Measurements from ENCODE around the gene DDR1.
"Not testable (repeated sequence)": the region's sequence is repeated elsewhere in the genome, so short reads cannot be mapped to it uniquely, and the experiment has no call there.

DDR1 gene

DNA sequence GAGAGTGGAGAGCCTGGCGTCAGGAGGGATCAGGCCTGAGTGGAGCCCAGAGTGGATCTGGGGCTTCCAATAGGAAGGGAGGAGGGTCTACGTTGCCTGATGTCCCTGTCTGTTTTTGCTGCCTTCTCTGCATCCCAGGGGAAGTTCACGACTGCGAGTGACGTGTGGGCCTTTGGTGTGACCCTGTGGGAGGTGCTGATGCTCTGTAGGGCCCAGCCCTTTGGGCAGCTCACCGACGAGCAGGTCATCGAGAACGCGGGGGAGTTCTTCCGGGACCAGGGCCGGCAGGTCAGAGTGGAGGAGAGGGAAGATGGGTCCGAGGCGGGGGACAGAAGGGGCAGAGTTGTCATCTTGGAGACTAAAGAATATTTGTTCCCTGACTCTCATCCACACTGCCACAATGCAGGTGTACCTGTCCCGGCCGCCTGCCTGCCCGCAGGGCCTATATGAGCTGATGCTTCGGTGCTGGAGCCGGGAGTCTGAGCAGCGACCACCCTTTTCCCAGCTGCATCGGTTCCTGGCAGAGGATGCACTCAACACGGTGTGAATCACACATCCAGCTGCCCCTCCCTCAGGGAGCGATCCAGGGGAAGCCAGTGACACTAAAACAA is 14.5 kb downstream of the DDR1 start:
- POLR2A ChIA-PET: no interaction called here
- no peak for DNase-seq (ENCODE audit: extremely low spot score)
- TF ChIP-seq, protein P1, sequence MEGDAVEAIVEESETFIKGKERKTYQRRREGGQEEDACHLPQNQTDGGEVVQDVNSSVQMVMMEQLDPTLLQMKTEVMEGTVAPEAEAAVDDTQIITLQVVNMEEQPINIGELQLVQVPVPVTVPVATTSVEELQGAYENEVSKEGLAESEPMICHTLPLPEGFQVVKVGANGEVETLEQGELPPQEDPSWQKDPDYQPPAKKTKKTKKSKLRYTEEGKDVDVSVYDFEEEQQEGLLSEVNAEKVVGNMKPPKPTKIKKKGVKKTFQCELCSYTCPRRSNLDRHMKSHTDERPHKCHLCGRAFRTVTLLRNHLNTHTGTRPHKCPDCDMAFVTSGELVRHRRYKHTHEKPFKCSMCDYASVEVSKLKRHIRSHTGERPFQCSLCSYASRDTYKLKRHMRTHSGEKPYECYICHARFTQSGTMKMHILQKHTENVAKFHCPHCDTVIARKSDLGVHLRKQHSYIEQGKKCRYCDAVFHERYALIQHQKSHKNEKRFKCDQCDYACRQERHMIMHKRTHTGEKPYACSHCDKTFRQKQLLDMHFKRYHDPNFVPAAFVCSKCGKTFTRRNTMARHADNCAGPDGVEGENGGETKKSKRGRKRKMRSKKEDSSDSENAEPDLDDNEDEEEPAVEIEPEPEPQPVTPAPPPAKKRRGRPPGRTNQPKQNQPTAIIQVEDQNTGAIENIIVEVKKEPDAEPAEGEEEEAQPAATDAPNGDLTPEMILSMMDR (IDR thresholded peaks at IDR 0.05; ENCODE audit: control extremely low read depth, extremely low read depth, low read depth, missing control alignments): no peak
- CTCF ChIA-PET: interaction anchor here (0.8 to 1.6 kb wide), 6 partner anchors 15 to 176 kb away, joined by 3 to 4 read pairs (median 3); partner anchors contain the start of gene VARS2

DNA sequence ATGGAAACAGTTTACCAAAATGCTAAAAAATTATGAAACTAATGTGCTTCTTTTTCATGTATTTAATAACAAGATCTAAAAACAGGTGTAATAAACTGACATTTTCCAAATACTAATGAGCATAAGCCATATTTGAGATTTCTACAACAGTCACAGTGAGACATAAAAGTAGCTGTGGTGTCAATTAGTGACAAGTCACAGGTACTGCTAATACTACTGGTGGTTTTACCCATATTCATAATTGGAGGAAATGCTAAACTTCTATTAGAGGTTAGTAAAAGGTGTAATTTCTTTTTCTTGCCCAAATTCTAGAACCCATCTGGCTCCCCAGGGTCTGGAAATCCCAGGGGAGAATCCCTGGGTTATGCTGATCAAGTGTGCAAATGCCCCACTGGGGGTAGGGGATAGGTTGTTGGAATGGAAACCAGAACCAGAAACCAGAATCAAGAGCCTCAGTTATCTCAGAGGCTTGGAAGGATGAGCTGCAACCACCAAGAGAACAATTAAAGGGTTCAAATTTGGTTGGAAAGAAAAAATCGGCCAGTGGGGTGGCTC is 16.6 kb downstream of the DDR1 start:
- ChIA-PET POLR2A (no interaction called here), CTCF (interaction anchor here (0.9 to 2.2 kb wide), 3 partner anchors 10 to 178 kb away, joined by 3 to 11 read pairs (median 3); partner anchors contain the start of gene VARS2)
- DNase-seq (ENCODE audit: extremely low spot score): no peak
- TF ChIP-seq, protein P1 (IDR thresholded peaks at IDR 0.05; ENCODE audit: control extremely low read depth, extremely low read depth, low read depth, missing control alignments): no peak

DNA sequence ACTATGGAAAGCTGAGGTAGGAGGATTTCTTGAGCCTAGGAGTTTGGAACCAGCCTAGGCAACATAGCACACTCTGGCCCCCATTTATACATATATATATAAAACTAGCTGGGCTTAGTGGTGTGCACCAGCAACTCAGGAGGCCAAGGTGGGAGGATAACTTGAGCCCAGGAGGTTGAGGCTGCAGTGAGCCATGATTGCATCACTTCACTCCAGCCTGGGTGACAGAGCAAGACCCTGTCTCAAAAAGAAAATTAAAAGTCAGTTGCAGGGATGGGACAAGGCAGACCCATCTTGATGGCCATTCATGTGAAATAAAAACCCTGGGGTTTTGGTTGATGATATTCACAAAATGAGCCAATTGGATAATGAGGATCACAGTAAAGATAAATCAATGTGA is 17.1 kb downstream of the DDR1 start:
- CTCF ChIA-PET: interaction anchor here (0.9 to 2.2 kb wide), 2 partner anchors 12 to 178 kb away, joined by 3 to 11 read pairs; partner anchors contain the start of gene VARS2
- POLR2A ChIA-PET: no interaction called here
- DNase-seq (ENCODE audit: extremely low spot score): no peak
- TF ChIP-seq, protein P1 (IDR thresholded peaks at IDR 0.05; ENCODE audit: control extremely low read depth, extremely low read depth, low read depth, missing control alignments): no peak

DNA sequence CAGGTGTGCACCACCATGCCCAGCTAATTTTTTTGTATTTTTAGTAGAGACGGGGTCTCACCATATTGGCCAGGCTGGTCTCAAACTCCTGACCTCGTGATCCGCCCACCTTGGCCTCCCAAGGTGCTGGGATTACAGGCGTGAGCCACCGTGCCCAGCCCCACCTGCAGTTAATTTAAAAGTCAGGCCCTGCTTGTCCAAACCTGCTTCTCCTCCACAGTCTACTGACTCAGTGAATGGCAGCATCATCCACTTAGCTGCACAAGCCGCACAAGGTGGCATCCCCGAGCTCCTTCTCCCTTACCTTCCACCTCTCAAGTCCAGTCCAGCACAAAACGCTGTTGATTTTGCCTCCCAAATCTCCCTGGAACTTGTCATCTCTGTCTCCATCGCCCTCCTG is 17.9 kb downstream of the DDR1 start:
- CTCF ChIA-PET: interaction anchor here (2.2 kb wide), 1 partner anchor 11 kb away, joined by 11 read pairs; the partner anchor contains the start of gene VARS2
- not testable (repeated sequence) for DNase-seq (ENCODE audit: extremely low spot score)
- POLR2A ChIA-PET: interaction anchor here (0.6 kb wide), 1 partner anchor 655 kb away, joined by 4 read pairs; no protein-coding TSS in a partner anchor

DNA sequence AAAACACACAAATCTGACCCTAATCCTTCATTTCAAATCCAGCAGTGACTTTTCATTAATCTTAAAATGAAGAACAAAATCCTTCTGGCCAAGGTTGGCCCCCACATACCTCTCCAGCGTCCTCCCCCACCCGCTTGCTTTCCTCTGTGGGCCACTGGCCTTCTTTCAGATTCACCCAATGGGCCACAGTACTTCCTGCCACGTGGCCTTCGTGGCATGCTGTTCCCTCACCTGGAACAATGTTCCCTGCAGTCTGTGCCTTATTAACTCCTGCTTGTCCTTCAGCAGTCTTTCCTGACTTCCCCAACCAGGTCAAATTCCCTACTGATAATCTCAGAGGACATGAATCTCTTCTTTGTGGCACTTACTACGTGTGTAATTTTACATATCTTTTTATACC is 18.4 kb downstream of the DDR1 start:
- CTCF ChIA-PET: interaction anchor here (2.2 kb wide), 1 partner anchor 10 kb away, joined by 11 read pairs; the partner anchor contains the start of gene VARS2
- TF ChIP-seq, protein P1 (IDR thresholded peaks at IDR 0.05; ENCODE audit: control extremely low read depth, extremely low read depth, low read depth, missing control alignments): no peak
- POLR2A ChIA-PET: interaction anchor here (0.6 kb wide), 1 partner anchor 1231 kb away, joined by 3 read pairs; no protein-coding TSS in a partner anchor
- no peak for DNase-seq (ENCODE audit: extremely low spot score)

DNA sequence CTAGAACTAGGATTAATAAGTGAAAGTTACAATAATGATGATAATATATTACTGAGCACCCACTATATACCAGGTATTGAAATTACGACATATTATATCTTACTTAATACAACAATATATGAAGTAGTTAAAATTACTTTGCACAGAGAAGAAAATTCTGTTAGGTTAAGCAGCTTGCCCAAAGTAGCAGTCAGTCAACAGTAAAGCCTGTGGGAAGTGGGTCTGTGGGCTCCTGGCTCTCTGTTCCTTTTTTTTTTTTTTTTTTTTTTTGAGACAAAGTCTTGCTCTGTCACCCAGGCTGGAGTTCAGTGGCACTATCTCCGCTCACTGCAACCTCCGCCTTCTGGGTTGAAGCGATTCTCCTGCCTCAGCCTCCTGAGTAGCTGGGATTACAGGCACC is 18.9 kb downstream of the DDR1 start:
- ChIA-PET CTCF (interaction anchor here (3.9 kb wide), 1 partner anchor 12 kb away, joined by 26 read pairs; the partner anchor contains the start of gene VARS2), POLR2A (interaction anchor here (0.6 to 0.9 kb wide), 2 partner anchors 595 to 1230 kb away, joined by 3 read pairs; partner anchors contain the start of gene MICB)
- no peak for DNase-seq (ENCODE audit: extremely low spot score)
- TF ChIP-seq, protein P1 (IDR thresholded peaks at IDR 0.05; ENCODE audit: control extremely low read depth, extremely low read depth, low read depth, missing control alignments): no peak

DNA sequence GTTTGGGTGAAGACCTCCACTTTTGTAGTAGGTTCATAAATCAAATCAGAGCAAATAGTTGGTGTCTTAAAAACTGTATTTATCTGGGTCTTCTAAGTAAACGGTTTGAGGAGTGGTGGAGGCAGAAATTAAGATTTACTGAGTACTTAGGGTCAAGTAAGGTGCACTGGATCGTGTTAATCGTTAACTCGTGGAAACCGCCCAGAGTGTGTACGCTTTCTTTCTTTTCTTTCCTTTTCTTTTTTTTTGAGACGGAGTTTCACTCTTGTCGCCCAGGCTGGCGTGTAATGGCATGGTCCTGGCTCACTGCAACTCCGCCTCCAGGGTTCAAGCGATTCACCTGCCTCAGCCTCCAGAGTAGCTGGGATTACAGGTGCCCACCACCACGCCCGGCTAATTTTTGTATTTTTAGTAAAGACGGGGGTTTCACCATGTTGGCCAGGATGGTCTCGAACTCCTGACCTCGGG is 23.0 kb downstream of the DDR1 start:
- POLR2A ChIA-PET; DNase-seq (ENCODE audit: extremely low spot score): not testable (repeated sequence)
- CTCF ChIA-PET: interaction anchor here (0.9 to 2.3 kb wide), 8 partner anchors 11 to 180 kb away, joined by 3 to 12 read pairs (median 3); no protein-coding TSS in a partner anchor
